Measurements from ENCODE around the gene ANTXR1. TPM values are rescaled to one million over a fixed set of nuclear protein-coding genes. Genes with fewer than 3 reads are reported as not detected.

The ANTXR1 gene
- total and polyA plus RNA-seq, 2 donors (not counting 3 experiments of a cell fraction or from before 2014, with no cell fraction given) = 4.2 to 17.3 TPM

GRCh38 chr2:69208023-69208595 lies 195.1 kb downstream of the ANTXR1 start:
- dilution Hi-C loops (cut with MboI; ENCODE audit: extremely low pct_ligation_motif_present, low sequenced_read_pairs) (no loop called here), intact Hi-C loops (cut with micrococcal nuclease) (loop anchor here (1.0 to 5.0 kb wide), 2 partner anchors 182 to 196 kb away; partner anchors contain the start of gene ANTXR1)
- ChIA-PET POLR2A (no interaction called here), CTCF (interaction anchor here (0.8 to 1.9 kb wide), 4 partner anchors 12 to 182 kb away, joined by 3 to 6 read pairs (median 4); no protein-coding TSS in a partner anchor)
- no peaks in the 10 kb centered on the region for H4K20me1 ChIP-seq (replicated peaks; ENCODE audit: control insufficient read depth, extremely low read depth, insufficient read depth, low read length)
- TF ChIP-seq EZH2 (IDR thresholded peaks at IDR 0.05; ENCODE audit: borderline replicate concordance, low read depth, low read length, severe bottlenecking) (no peak), MAX (IDR thresholded peaks at IDR 0.05; ENCODE audit: insufficient read depth, insufficient read length) (no peak), JUN (IDR thresholded peaks at IDR 0.05; ENCODE audit: borderline replicate concordance, insufficient read depth, insufficient read length, low read depth) (no peak), CTCF (IDR thresholded peaks at IDR 0.05; ENCODE audit: extremely low read depth in 1 of 2, insufficient read depth in 1 of 2, low read depth in 1 of 2, low read length in 2 of 2) (peak; percentile 5 to 18), GATA2 (IDR thresholded peaks at IDR 0.05; ENCODE audit: insufficient read depth, insufficient read length, low read depth, low read length) (no peak), MYC (IDR thresholded peaks at IDR 0.05; ENCODE audit: low read depth, low read length) (no peak), POLR2AphosphoS5 (IDR thresholded peaks at IDR 0.05; ENCODE audit: insufficient read depth, low read depth, low read length) (no peak), POLR2A (IDR thresholded peaks at IDR 0.05; ENCODE audit: low read depth, low read length) (no peak)
- H3K27me3 ChIP-seq (ENCODE audit: control insufficient read depth in 2 of 2, insufficient read depth in 2 of 2, low read length in 2 of 2) = no peaks in the 10 kb centered on the region
- H3K79me2 ChIP-seq (ENCODE audit: control insufficient read depth, insufficient read depth, low read length) = no peaks in the 10 kb centered on the region
- no peaks in the 10 kb centered on the region for H3K4me1 ChIP-seq (ENCODE audit: control insufficient read depth, extremely low read depth, insufficient read depth, low read length)
- no peak overlapping the region for H3K9ac ChIP-seq (replicated peaks; ENCODE audit: extremely low read depth, insufficient read depth, low read length)
- H3K4me2 ChIP-seq (ENCODE audit: insufficient read depth, low read length) = no peak overlapping the region
- no peaks in the 10 kb centered on the region for H3K9me1 ChIP-seq (replicated peaks; ENCODE audit: control insufficient read depth, extremely low read depth, insufficient read depth, low read length)
- FAIRE-seq (no peak), DNase-seq (ENCODE audit: low read depth, low spot score) (peak; percentile 12)
- no peak overlapping the region for H3K27ac ChIP-seq (ENCODE audit: insufficient read depth, low read depth, low read length)
- no peaks in the 10 kb centered on the region for H3K9me3 ChIP-seq (replicated peaks; ENCODE audit: control insufficient read depth, insufficient read depth, low read length)
- H3K36me3 ChIP-seq (ENCODE audit: control insufficient read depth in 2 of 2, extremely low read depth in 1 of 2, insufficient read depth in 2 of 2, low read length in 2 of 2) = no peaks in the 10 kb centered on the region
- no peak overlapping the region for H3K4me3 ChIP-seq (replicated peaks in 1 of 3; ENCODE audit: insufficient read depth in 1 of 3, low read depth in 1 of 3, low read length in 3 of 3)
- H2AFZ ChIP-seq (ENCODE audit: low read depth, low read length) = no peak overlapping the region
- BruUV-seq (replicated peaks) = no TSS peak
